Measurements from ENCODE around the gene KRT82.

- TF ChIP-seq POLR2A (IDR thresholded peaks at IDR 0.05), result no peak
- TF ChIP-seq CTCF (IDR thresholded peaks at IDR 0.05), result no peak
Observed at GRCh38 chr12:52396656-52397055, 9.5 kb downstream of the KRT82 start.

Measured in right lobe of liver (tissue), 4 donors.